ENCODE data around the gene RPS27. TPM values are rescaled to one million over a fixed set of nuclear protein-coding genes. Genes with fewer than 3 reads are reported as not detected.

Gene RPS27
- total and polyA plus RNA-seq, 2 of the 13 experiments (the other 11 are each of a cell fraction or from before 2014, with no cell fraction given), result 3,737 to 9,964 TPM

DNA sequence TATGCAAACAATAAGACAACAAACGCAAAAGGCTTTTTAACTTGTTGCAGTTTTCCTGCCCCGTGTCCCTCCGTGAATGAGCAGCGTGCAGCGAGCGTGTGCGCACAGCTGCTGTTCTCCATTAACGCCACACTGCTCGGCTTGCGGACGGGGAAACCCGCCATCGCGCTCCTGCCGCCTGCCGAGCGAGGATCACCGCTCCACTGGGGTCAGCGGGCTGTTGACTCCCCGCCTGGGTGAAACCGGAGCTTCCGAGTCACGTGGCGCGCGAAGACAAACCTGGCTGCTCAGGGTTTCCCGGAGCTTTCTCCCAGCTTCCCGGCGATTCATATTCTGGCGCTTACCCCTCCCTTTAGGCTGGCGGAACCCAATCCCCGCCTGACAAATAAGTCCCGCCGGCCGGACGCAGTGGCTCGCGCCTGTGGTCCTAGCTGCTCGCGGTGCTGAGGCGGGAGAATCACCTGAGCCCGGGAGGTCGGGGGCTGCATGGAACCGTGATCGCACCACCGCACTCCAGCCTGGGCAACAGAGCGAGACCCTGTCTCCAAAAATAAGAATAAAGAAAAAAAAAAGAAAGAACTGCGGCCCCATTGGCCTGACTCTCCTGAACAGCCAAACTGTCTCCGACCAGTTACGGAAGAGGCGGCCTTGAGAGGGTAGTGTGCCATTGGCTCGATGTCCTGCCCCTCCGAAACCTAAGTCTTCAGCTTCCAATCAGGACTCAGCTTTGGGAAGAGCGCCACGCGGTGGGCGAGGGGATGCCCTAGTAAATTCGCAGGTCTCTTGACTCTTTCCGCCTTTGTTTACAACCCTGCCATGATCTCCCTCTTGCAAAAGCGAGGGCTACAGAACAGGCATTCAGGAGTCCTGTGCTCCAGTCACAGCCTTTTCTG lies 23.2 kb upstream of the RPS27 start, which contains the start of gene CREB3L4 (continued):
- TF ChIP-seq NFIC (IDR thresholded peaks at IDR 0.05; ENCODE audit: low read length) (no peak), ZNF225 (CRISPR knock-in tag; IDR thresholded peaks at IDR 0.05) (no peak), ZC3H13 (CRISPR knock-in tag; IDR thresholded peaks at IDR 0.05) (peak; percentile 84), KDM3A (CRISPR knock-in tag; IDR thresholded peaks at IDR 0.05; ENCODE audit: low read depth) (no peak; the same call in 1 of the 2 replicates), GLI4 (CRISPR knock-in tag; IDR thresholded peaks at IDR 0.05; ENCODE audit: borderline replicate concordance) (no peak), CBX5 (CRISPR knock-in tag; IDR thresholded peaks at IDR 0.05; ENCODE audit: borderline replicate concordance) (no peak; the same call in 1 of the 2 replicates), ZNF264 (CRISPR knock-in tag; IDR thresholded peaks at IDR 0.05) (peak; percentile 17; the same call in 1 of the 2 replicates)
- TF ChIP-seq, protein P1, sequence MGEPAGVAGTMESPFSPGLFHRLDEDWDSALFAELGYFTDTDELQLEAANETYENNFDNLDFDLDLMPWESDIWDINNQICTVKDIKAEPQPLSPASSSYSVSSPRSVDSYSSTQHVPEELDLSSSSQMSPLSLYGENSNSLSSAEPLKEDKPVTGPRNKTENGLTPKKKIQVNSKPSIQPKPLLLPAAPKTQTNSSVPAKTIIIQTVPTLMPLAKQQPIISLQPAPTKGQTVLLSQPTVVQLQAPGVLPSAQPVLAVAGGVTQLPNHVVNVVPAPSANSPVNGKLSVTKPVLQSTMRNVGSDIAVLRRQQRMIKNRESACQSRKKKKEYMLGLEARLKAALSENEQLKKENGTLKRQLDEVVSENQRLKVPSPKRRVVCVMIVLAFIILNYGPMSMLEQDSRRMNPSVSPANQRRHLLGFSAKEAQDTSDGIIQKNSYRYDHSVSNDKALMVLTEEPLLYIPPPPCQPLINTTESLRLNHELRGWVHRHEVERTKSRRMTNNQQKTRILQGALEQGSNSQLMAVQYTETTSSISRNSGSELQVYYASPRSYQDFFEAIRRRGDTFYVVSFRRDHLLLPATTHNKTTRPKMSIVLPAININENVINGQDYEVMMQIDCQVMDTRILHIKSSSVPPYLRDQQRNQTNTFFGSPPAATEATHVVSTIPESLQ (CRISPR knock-in tag; conservative IDR thresholded peaks at IDR 0.05), result no peak
- TF ChIP-seq, protein P2, sequence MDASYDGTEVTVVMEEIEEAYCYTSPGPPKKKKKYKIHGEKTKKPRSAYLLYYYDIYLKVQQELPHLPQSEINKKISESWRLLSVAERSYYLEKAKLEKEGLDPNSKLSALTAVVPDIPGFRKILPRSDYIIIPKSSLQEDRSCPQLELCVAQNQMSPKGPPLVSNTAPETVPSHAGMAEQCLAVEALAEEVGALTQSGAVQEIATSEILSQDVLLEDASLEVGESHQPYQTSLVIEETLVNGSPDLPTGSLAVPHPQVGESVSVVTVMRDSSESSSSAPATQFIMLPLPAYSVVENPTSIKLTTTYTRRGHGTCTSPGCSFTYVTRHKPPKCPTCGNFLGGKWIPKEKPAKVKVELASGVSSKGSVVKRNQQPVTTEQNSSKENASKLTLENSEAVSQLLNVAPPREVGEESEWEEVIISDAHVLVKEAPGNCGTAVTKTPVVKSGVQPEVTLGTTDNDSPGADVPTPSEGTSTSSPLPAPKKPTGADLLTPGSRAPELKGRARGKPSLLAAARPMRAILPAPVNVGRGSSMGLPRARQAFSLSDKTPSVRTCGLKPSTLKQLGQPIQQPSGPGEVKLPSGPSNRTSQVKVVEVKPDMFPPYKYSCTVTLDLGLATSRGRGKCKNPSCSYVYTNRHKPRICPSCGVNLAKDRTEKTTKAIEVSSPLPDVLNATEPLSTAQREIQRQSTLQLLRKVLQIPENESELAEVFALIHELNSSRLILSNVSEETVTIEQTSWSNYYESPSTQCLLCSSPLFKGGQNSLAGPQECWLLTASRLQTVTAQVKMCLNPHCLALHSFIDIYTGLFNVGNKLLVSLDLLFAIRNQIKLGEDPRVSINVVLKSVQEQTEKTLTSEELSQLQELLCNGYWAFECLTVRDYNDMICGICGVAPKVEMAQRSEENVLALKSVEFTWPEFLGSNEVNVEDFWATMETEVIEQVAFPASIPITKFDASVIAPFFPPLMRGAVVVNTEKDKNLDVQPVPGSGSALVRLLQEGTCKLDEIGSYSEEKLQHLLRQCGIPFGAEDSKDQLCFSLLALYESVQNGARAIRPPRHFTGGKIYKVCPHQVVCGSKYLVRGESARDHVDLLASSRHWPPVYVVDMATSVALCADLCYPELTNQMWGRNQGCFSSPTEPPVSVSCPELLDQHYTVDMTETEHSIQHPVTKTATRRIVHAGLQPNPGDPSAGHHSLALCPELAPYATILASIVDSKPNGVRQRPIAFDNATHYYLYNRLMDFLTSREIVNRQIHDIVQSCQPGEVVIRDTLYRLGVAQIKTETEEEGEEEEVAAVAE (CRISPR knock-in tag; IDR thresholded peaks at IDR 0.05; ENCODE audit: borderline replicate concordance), result peak; percentile 65
- TF ChIP-seq, protein P3, sequence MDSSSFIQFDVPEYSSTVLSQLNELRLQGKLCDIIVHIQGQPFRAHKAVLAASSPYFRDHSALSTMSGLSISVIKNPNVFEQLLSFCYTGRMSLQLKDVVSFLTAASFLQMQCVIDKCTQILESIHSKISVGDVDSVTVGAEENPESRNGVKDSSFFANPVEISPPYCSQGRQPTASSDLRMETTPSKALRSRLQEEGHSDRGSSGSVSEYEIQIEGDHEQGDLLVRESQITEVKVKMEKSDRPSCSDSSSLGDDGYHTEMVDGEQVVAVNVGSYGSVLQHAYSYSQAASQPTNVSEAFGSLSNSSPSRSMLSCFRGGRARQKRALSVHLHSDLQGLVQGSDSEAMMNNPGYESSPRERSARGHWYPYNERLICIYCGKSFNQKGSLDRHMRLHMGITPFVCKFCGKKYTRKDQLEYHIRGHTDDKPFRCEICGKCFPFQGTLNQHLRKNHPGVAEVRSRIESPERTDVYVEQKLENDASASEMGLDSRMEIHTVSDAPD (CRISPR knock-in tag; IDR thresholded peaks at IDR 0.05), result peak; percentile 68; the same call in 1 of the 2 replicates
- TF ChIP-seq, protein P4, sequence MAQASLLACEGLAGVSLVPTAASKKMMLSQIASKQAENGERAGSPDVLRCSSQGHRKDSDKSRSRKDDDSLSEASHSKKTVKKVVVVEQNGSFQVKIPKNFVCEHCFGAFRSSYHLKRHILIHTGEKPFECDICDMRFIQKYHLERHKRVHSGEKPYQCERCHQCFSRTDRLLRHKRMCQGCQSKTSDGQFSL (CRISPR knock-in tag; IDR thresholded peaks at IDR 0.05), result no peak; the same call in 1 of the 2 replicates
- TF ChIP-seq, protein P5, sequence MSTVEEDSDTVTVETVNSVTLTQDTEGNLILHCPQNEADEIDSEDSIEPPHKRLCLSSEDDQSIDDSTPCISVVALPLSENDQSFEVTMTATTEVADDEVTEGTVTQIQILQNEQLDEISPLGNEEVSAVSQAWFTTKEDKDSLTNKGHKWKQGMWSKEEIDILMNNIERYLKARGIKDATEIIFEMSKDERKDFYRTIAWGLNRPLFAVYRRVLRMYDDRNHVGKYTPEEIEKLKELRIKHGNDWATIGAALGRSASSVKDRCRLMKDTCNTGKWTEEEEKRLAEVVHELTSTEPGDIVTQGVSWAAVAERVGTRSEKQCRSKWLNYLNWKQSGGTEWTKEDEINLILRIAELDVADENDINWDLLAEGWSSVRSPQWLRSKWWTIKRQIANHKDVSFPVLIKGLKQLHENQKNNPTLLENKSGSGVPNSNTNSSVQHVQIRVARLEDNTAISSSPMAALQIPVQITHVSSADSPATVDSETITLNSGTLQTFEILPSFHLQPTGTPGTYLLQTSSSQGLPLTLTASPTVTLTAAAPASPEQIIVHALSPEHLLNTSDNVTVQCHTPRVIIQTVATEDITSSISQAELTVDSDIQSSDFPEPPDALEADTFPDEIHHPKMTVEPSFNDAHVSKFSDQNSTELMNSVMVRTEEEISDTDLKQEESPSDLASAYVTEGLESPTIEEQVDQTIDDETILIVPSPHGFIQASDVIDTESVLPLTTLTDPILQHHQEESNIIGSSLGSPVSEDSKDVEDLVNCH (CRISPR knock-in tag; IDR thresholded peaks at IDR 0.05), result 0 out of 2 replicates have a peak, but pooled peaks have one; percentile 42
- TF ChIP-seq, protein P6, sequence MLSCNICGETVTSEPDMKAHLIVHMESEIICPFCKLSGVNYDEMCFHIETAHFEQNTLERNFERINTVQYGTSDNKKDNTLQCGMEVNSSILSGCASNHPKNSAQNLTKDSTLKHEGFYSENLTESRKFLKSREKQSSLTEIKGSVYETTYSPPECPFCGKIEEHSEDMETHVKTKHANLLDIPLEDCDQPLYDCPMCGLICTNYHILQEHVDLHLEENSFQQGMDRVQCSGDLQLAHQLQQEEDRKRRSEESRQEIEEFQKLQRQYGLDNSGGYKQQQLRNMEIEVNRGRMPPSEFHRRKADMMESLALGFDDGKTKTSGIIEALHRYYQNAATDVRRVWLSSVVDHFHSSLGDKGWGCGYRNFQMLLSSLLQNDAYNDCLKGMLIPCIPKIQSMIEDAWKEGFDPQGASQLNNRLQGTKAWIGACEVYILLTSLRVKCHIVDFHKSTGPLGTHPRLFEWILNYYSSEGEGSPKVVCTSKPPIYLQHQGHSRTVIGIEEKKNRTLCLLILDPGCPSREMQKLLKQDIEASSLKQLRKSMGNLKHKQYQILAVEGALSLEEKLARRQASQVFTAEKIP (CRISPR knock-in tag; IDR thresholded peaks at IDR 0.05; ENCODE audit: borderline replicate concordance), result no peak
